Hypothalamus (tissue), 51 donors: ENCODE measurements around the gene PTH.

Experiments
- DNase-seq, 51 donors: peaks; one replicate each; lab custom pipeline; 2025; lab: John Stamatoyannopoulos, UW

Gene PTH

DNA sequence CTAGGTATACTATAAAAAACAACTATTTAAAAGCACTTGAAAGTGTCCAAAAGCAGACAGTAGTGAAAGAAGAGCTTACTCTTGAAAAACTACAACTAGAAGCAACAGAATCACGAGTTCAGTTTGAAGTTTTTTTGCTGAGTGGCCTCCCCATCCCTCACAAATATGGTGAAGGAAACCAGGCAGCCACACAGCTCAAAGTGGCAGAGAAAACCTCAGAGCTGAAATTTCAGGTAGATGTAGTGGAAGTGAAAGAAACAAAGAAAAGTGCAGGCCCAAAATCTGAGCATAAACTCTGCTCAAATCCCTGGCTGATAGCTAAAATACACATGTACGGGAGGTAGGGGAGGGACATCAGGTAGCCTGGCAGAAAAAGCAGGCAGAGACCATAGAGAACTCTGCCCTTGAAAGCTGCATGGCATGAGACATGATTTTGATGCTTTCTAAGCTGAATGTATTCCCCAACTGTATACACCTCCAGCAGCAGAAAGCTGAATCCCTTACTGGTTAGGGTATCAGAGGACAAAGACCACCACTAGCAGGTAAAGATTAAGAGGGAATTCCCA lies 44.9 kb downstream of the PTH start:
- DNase-seq: no peak

DNA sequence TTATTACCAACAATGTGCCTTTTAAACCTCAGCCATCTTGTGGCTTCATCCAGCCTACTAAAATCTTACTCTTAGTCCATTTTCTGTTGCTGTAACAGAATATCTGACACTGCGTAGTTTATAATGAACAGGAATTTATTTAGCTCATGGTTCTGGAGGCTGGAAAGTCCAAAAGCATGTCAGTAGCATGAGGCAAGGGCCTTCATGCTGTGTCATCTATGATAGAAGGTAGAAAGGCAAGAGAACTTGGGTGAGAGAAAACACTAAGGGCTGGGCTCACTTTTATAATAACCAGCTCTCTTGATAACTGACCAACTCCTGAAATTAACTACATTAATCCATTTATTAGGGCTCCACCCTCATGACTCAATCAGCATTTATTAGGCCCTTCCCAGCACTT lies 46.3 kb downstream of the PTH start:
- DNase-seq: no peak

DNA sequence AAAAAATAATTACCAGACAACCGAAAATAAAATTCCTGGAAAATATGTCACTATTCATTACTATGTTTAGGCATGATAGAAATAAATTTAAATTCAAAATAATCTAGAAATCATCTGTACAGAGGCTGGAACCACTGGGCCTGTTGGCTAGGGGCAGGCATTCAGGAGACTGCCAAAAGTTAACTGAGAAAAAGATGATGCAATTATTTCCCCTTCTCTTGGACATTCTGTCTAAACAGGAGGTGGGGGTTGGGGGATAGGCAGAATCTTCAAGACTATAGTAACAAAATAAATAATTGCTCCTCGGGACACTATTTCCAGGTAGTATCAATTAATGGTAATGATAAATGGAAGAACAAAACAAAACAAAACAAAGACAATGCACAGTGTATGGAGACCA lies 46.9 kb downstream of the PTH start:
- DNase-seq: no peak

DNA sequence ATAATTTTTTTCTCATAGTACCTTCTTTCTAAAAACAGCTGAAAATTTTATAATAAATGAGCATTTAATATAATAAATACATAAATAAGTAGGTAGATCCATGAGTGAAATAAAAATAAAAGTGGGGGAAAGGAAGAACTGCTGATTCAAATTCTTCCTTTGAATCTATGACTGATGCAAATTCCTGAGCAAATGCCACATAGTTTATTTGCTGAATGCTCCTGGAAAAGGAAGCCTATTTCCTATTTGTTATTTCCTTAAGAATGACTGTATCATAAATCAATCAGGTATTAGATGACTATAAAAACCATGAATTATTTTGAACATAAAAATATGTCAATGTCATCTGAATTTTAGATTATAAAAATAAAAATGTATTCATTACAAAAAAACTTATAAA lies 49.4 kb downstream of the PTH start:
- DNase-seq: no peak

DNA sequence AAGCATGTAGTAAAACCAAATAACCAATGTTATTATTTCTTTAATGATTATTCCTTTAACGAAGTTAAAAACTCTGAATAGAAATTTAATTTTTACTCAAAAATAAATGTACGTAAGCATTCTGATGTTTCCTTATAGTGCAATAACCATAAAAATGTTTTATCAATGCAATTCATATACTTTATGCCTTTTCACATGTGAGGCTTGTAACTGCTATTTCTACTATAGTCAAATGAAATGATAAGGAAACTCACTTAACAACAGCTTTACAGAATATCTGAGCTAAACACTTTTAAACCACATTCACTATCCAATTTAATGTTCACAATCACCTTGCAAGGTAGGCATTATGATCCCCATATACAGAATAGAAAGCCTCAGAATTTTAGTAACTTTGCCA lies 50.2 kb downstream of the PTH start:
- DNase-seq: no peak
